IPS DF 19.7 (cell line): Measurements from ENCODE around the gene AKAP13.
"Not testable (repeated sequence)": the region's sequence is repeated elsewhere in the genome, so short reads cannot be mapped to it uniquely, and the experiment has no call there.

Experiments
- DNase-seq: peaks from one replicate; pipeline ENCODE4 v3.0.0-alpha.2; 2013; ENCODE audit warnings: low read depth, low spot score

Gene AKAP13

GRCh38 chr15:85786781-85787114 is 406.3 kb downstream of the AKAP13 start:
- DNase-seq = no peak

- DNase-seq = no peak
These were observed 408.5 kb downstream of the AKAP13 start for GRCh38 chr15:85788771-85789495.

GRCh38 chr15:85789496-85789875 is 409.1 kb downstream of the AKAP13 start:
- no peak for DNase-seq

GRCh38 chr15:85792102-85792731 is 411.8 kb downstream of the AKAP13 start:
- DNase-seq = no peak

GRCh38 chr15:85792912-85793590 is 412.6 kb downstream of the AKAP13 start:
- DNase-seq = no peak

GRCh38 chr15:85793641-85794597 is 413.5 kb downstream of the AKAP13 start:
- no peak for DNase-seq

- peak; percentile 72 for DNase-seq
These were observed 414.4 kb downstream of the AKAP13 start, which contains the start of gene KLHL25 for GRCh38 chr15:85794598-85795336. Gene KLHL25 (minus strand): TSS chr15:85794925. CDS start chr15:85769810, 25,115 bp downstream.

GRCh38 chr15:85795337-85796305 is 415.2 kb downstream of the AKAP13 start:
- DNase-seq = no peak

- not testable (repeated sequence) for DNase-seq
These were observed 416.0 kb downstream of the AKAP13 start for GRCh38 chr15:85796371-85796770.
